CD4-positive, alpha-beta T cell treated with Interferon gamma for 1 hour (primary cell): ENCODE results near the gene C3orf38.
"Not testable (repeated sequence)": the region's sequence is repeated elsewhere in the genome, so short reads cannot be mapped to it uniquely, and the experiment has no call there.

Source experiments
- DNase-seq: peaks from one replicate; pipeline ENCODE4 v3.0.0-alpha.2; 2020

The C3orf38 gene

GRCh38 chr3:88166419-88166971, 16.7 kb downstream of the C3orf38 start:
- DNase-seq, result no peak

DNA sequence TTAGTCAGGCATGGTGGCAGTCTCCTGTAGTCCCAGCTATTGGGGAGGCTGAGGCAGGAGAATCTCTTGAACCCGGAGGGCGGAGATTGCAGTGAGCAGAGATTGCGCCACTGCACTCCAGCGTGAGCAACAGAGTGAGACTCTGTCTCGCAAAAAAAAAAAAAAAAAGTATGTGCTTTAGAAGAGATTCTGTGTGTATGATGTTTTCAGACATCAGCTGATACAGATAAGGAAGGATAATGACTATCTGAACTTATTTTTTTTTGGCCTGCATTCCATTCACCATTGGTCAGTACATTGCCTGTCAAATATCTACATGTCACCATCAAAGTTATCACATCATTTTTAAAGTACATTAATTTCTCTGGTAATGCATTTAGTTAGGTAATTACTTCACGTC, 17.4 kb downstream of the C3orf38 start:
- no peak for DNase-seq

DNA sequence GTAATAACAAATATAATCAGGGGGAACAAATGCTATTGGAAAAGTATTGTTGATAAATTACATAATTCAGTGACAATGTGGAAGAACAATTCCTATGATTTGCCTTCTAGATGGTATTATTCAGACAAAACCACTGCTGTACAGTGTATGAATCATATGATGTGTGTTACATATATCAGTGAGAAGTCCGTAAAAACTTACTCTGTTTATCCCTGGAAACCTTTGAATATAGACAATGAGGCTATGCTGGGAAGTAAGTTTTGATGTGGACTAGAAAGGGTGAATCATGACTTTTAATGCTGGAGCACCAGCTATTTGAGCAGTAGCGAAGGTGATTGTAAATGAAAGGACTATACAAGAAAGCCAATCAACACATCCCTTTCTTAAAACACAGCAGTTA, 17.9 kb downstream of the C3orf38 start:
- DNase-seq, result no peak

GRCh38 chr3:88168171-88168570, 18.4 kb downstream of the C3orf38 start:
- DNase-seq, result no peak

GRCh38 chr3:88180398-88180999, 30.7 kb downstream of the C3orf38 start:
- no peak for DNase-seq

DNA sequence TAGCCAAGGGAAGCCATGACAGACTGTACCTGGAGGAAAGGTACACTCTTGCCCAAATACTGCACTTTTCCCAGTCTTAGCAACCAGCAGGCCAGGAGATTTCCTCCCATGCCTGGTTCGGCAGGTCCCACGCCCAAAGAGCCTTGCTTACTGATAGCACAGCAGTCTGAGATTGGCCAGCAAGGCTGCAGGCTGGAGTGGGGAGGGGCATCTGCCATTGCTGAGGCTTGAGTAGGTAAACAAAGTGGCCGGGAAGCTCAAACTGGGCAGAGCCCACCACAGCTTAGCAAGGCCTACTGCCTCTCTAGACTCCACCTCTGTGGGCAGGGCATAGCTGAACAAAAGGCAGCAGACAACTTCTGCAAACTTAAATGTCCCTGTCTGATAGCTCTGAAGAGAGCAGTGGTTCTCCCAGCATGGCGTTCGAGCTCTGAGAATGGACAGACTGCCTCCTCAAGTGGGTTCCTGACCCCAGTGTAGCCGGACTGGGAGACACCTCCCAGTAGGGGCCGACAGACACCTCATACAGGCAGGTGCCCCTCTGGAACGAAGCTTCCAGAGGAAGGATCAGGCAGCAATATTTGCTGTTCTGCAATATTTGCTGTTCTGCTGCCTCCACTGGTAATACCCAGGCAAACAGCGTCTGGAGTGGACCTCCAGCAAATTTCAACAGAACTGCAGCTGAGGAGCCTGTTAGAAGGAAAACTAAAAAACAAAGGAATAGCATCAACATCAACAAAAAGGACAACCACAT, 32.6 kb downstream of the C3orf38 start:
- not testable (repeated sequence) for DNase-seq

GRCh38 chr3:88188436-88188835, 38.7 kb downstream of the C3orf38 start:
- no peak for DNase-seq

DNA sequence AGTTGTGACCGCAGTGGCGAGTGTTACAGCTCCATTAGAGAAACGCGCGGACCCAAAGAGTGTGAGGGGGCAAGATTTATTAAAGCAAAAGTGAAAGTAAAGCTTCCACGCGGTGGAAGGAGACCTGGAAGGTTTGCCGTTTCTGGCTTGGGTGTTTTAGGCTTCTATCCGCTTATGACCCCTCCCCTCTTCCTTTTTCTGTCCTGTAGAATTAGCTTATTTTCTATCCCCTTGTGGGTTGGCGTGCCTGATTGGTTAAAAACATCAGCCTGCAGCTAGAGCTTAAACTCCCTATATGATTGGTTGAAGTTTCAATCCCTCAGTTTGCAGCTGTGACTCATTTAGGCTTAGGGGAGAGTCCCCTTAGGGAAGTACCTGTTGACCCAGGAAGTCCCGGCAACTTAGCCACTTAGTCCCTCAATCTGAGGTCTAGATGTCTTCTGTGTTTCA, 39.6 kb downstream of the C3orf38 start:
- no peak for DNase-seq

DNA sequence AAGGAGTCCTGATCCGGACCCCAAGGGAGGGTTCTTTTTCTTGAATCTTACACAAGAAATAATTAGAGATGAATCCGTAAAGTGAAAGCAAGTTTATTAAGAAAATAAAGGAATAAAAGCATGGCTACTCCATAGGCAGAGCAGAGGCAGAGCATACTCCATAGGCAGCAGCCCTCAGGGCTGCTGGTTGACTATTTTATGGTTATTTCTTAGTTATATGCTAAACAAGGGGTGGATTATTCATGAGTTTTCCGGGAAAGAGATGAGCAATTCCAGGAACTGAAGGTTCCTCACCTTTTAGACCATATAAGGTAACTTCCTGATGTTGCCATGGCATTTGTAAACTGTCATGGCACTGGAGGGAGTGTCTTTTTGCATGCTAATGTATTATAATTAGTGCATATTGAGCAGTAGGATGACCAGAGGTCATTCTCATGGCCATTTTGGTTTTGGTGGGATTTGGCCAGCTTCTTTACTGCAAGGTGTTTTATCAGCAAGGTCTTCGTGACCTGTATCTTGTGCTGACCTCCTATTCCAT, 42.2 kb downstream of the C3orf38 start:
- no peak for DNase-seq

DNA sequence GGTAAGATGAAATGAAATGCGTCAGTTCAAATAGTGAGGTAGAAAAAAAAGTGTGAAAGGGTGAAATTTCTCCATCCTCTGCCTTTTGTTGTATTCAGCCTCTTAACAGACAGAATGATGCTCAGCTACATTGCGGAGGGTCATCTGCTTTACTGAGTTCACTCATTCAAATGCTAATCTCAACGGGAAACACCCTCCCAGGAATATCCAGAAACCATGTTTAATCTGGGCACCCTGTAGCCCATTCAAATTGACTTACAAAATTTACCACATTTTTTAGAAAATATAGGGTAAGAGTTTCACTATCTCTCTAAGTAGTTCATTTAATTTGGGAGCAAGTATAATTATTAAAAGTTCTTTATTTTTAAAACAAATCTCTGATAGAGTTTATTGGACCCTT, 42.9 kb downstream of the C3orf38 start:
- DNase-seq, result no peak

DNA sequence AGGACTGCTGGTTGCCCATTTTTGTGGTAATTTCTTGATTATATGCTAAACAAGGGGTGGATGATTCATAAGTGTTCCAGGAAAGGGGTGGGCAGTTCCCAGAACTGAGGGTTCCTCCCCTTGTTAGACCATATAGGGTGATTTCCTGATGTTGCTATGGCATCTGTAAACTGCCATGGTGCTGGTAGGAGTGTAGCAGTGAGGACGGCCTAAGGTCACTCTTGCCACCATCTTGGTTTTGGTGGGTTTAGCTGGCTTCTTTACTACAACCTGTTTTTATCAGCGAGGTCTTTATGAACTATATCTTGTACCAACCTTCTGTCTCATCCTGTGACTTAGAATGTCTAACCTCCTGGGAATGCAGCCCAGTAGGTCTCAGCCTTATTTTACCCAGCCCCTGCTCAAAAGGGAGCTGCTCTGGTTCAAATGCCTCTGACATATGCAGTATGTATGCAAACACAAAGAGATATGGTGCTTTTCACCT, 46.2 kb downstream of the C3orf38 start:
- DNase-seq, result no peak

- DNase-seq, result no peak
Measured at GRCh38 chr3:88198121-88198520, 48.4 kb downstream of the C3orf38 start.

GRCh38 chr3:88203642-88204055, 53.9 kb downstream of the C3orf38 start:
- peak; percentile 22 for DNase-seq
